Calu3 (cell line): ENCODE data around the gene MALRD1. TPM values are rescaled to one million over a fixed set of nuclear protein-coding genes. Genes with fewer than 3 reads are reported as not detected.

ENCODE experiments used
- BruUV-seq: library from RNA; stranded (reverse); fragments of 400-500 nt; replicated peaks from 2 replicates; lab custom pipeline; 2021; lab: Mats Ljungman, UMichigan
- CTCF ChIA-PET: fragments of 300-600 bp; sonication (Branson Sonifier 250); formaldehyde crosslinking; loops from one replicate; lab custom pipeline; 2022; ENCODE audit warnings: antibody characterized with exemption; lab: Charles Lee
- DNase-seq: peaks from one replicate; pipeline ENCODE4 v3.0.0; 2022
- H3K27ac Mint-ChIP-seq: one replicate; pipeline ENCODE4 v1.8.0; 2022; ENCODE audit warnings: mixed read lengths; ENCODE audit not compliant: unreplicated experiment
- H3K27me3 Mint-ChIP-seq: one replicate; pipeline ENCODE4 v1.8.0; 2022; ENCODE audit warnings: mixed read lengths; ENCODE audit not compliant: unreplicated experiment
- H3K36me3 Mint-ChIP-seq: one replicate; pipeline ENCODE4 v1.8.0; 2022; ENCODE audit warnings: mild to moderate bottlenecking, moderate library complexity, mixed read lengths; ENCODE audit not compliant: insufficient read depth, unreplicated experiment
- H3K4me1 Mint-ChIP-seq: one replicate; pipeline ENCODE4 v1.8.0; 2022; ENCODE audit warnings: mild to moderate bottlenecking, low read depth, mixed read lengths; ENCODE audit not compliant: unreplicated experiment
- H3K4me3 Mint-ChIP-seq: one replicate; pipeline ENCODE4 v1.8.0; 2022; ENCODE audit warnings: mild to moderate bottlenecking, low read depth, moderate library complexity, mixed read lengths; ENCODE audit not compliant: unreplicated experiment
- H3K9me3 Mint-ChIP-seq: one replicate; pipeline ENCODE4 v1.8.0; 2022; ENCODE audit warnings: low read depth, mixed read lengths; ENCODE audit not compliant: unreplicated experiment
- CTCF ChIP-seq: fragments of 200-600 bp; IDR thresholded peaks from one replicate; pipeline ENCODE4 v1.8.0; 2022; ENCODE audit warnings: antibody characterized with exemption; ENCODE audit not compliant: unreplicated experiment
- intact Hi-C: fragments of 100-400 bp; cut with micrococcal nuclease; formaldehyde crosslinking; loops from one replicate; pipeline ENCODE4 v1.10.0; 2022; ENCODE audit not compliant: unreplicated experiment
- total RNA-seq: library from RNA; stranded (reverse); gene quantifications from 2 replicates; pipeline ENCODE4 v1.2.3, GENCODE V29; 2022

MALRD1 gene
- total RNA-seq, 1 experiment from 2014 or later = not detected

GRCh38 chr10:19158870-19159269 lies 110.3 kb downstream of the MALRD1 start:
- BruUV-seq = no TSS peak
- no peak for DNase-seq
- intact Hi-C loops = no loop called here
- H3K4me3 Mint-ChIP-seq = no peak overlapping the region
- H3K36me3 Mint-ChIP-seq = no peaks in the 10 kb centered on the region
- CTCF ChIA-PET = interaction anchor here (0.8 kb wide), 1 partner anchor 118 kb away, joined by 3 read pairs; no protein-coding TSS in a partner anchor
- no peaks in the 10 kb centered on the region for H3K27me3 Mint-ChIP-seq
- TF ChIP-seq CTCF = no peak
- H3K27ac Mint-ChIP-seq = no peak overlapping the region
- peaks cover 9% of the 10 kb centered on the region for H3K9me3 Mint-ChIP-seq
- no peaks in the 10 kb centered on the region for H3K4me1 Mint-ChIP-seq

- TF ChIP-seq CTCF = no peak
- DNase-seq = no peak
- Mint-ChIP-seq H3K9me3 (peaks cover 12% of the 10 kb centered on the region), H3K27me3 (no peaks in the 10 kb centered on the region), H3K4me3 (no peak overlapping the region), H3K4me1 (no peaks in the 10 kb centered on the region), H3K36me3 (no peaks in the 10 kb centered on the region), H3K27ac (no peak overlapping the region)
- no TSS peak for BruUV-seq
- CTCF ChIA-PET = no interaction called here
- intact Hi-C loops = no loop called here
Observed at GRCh38 chr10:19164461-19164860, 115.9 kb downstream of the MALRD1 start.

- intact Hi-C loops = no loop called here
- no peak for TF ChIP-seq CTCF
- BruUV-seq = no TSS peak
- Mint-ChIP-seq H3K36me3 (no peaks in the 10 kb centered on the region), H3K27me3 (no peaks in the 10 kb centered on the region), H3K9me3 (peaks cover 7% of the 10 kb centered on the region), H3K4me1 (no peaks in the 10 kb centered on the region), H3K27ac (no peak overlapping the region), H3K4me3 (no peak overlapping the region)
- CTCF ChIA-PET = no interaction called here
- peak; percentile 9 for DNase-seq
Observed at GRCh38 chr10:19168584-19168983, 120.0 kb downstream of the MALRD1 start.

- no peak for DNase-seq
- Mint-ChIP-seq H3K4me1 (no peaks in the 10 kb centered on the region), H3K9me3 (peaks cover 7% of the 10 kb centered on the region), H3K27me3 (no peaks in the 10 kb centered on the region), H3K4me3 (no peak overlapping the region), H3K27ac (no peak overlapping the region), H3K36me3 (no peaks in the 10 kb centered on the region)
- no peak for TF ChIP-seq CTCF
- no TSS peak for BruUV-seq
- CTCF ChIA-PET = no interaction called here
- intact Hi-C loops = no loop called here
Observed at GRCh38 chr10:19169041-19169440, 120.4 kb downstream of the MALRD1 start.
